Ishikawa (cell line): ENCODE data around the gene CD8A.

Experiments
- CEBPB ChIP-seq: IDR thresholded peaks from 2 replicates; pipeline ENCODE4 v1.6.1; 2012
- CREB1 ChIP-seq: IDR thresholded peaks from 2 replicates; pipeline ENCODE4 v1.6.1; 2012; ENCODE audit warnings: low read depth
- EGR1 ChIP-seq: IDR thresholded peaks from 2 replicates; pipeline ENCODE4 v1.6.1; 2012
- EP300 ChIP-seq: IDR thresholded peaks from 2 replicates; pipeline ENCODE4 v1.6.1; 2012; ENCODE audit warnings: borderline replicate concordance
- FOXM1 ChIP-seq: IDR thresholded peaks from 2 replicates; pipeline ENCODE4 v1.6.1; 2012; ENCODE audit warnings: low read depth, borderline replicate concordance
- MAX ChIP-seq: IDR thresholded peaks from 2 replicates; pipeline ENCODE4 v1.6.1; 2012
- NFIC ChIP-seq: IDR thresholded peaks from 2 replicates; pipeline ENCODE4 v1.6.1; 2012
- RAD21 ChIP-seq: IDR thresholded peaks from 2 replicates; pipeline ENCODE4 v1.6.1; 2012; ENCODE audit warnings: low read depth
- REST ChIP-seq: IDR thresholded peaks from 2 replicates; pipeline ENCODE4 v1.6.1; 2012; ENCODE audit warnings: low read depth, mild to moderate bottlenecking
- TAF1 ChIP-seq: IDR thresholded peaks from 2 replicates; pipeline ENCODE4 v1.6.1; 2012; ENCODE audit warnings: low read depth, mild to moderate bottlenecking
- TCF12 ChIP-seq: IDR thresholded peaks from 2 replicates; pipeline ENCODE4 v1.6.1; 2012; ENCODE audit warnings: low read depth
- TEAD4 ChIP-seq: IDR thresholded peaks from 2 replicates; pipeline ENCODE4 v1.6.1; 2012
- USF1 ChIP-seq: IDR thresholded peaks from 2 replicates; pipeline ENCODE4 v1.6.1; 2012
- YY1 ChIP-seq: IDR thresholded peaks from 2 replicates; pipeline ENCODE4 v1.6.1; 2012; ENCODE audit warnings: low read depth
- ZBTB7A ChIP-seq: IDR thresholded peaks from 2 replicates; pipeline ENCODE4 v1.6.1; 2012; ENCODE audit warnings: low read depth

CD8A gene

GRCh38 chr2:86821842-86822241 lies 31.1 kb upstream of the CD8A start:
- TF ChIP-seq EP300 (no peak), CEBPB (no peak), TEAD4 (no peak), FOXM1 (no peak), EGR1 (no peak), REST (no peak), CREB1 (no peak), MAX (no peak), YY1 (no peak), RAD21 (no peak), USF1 (no peak), NFIC (no peak)

DNA sequence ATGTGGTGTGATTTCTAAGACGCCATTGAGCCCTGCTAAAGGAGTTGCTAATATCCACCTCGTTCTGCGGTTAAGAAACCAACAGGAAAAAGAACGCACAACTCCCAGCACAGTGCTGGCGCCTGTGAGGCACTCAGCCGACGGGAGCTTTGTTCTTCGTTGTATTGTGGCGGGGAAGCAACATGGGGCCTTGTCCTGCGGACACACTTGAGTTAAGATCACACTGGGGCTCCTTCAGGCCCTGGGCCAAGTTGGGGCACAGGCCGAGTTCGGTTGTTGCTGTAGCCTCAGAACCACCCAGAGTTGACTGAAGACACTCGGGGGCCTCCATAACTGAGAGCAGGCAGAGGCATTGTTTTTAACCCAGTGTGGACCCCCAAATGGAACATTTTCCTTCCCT lies 30.6 kb upstream of the CD8A start:
- no peak for TF ChIP-seq USF1
- no peak for TF ChIP-seq TCF12
- no peak for TF ChIP-seq CEBPB
- TF ChIP-seq NFIC: no peak
- TF ChIP-seq YY1: no peak
- no peak for TF ChIP-seq FOXM1
- no peak for TF ChIP-seq REST
- TF ChIP-seq EGR1: no peak
- TF ChIP-seq MAX: no peak
- TF ChIP-seq TAF1: no peak
- no peak for TF ChIP-seq EP300
- TF ChIP-seq RAD21: no peak
- TF ChIP-seq TEAD4: no peak
- TF ChIP-seq ZBTB7A: no peak
- no peak for TF ChIP-seq CREB1

DNA sequence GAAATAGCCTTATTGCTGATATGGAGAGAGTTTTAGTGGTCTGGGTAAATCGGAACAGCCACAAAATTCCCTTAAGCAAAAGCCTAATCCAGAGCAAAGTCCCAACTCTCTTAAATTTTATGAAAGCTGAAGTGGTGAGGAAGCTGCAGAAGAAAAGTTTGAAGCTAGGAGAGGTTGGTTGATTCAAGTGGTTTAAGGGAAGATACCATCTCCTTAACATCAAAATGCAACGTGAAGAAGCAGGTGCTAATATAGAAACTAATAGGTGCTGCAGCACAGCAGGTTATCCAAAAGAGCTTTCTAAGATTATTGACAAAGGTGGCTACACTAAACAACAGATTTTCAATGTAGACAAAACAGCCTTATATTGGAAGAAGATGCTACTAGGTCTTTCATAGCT lies 28.2 kb upstream of the CD8A start:
- TF ChIP-seq FOXM1: no peak
- no peak for TF ChIP-seq EGR1
- no peak for TF ChIP-seq TAF1
- TF ChIP-seq ZBTB7A: no peak
- no peak for TF ChIP-seq CREB1
- no peak for TF ChIP-seq USF1
- TF ChIP-seq EP300: no peak
- TF ChIP-seq NFIC: no peak
- TF ChIP-seq TEAD4: no peak
- no peak for TF ChIP-seq YY1
- no peak for TF ChIP-seq MAX

DNA sequence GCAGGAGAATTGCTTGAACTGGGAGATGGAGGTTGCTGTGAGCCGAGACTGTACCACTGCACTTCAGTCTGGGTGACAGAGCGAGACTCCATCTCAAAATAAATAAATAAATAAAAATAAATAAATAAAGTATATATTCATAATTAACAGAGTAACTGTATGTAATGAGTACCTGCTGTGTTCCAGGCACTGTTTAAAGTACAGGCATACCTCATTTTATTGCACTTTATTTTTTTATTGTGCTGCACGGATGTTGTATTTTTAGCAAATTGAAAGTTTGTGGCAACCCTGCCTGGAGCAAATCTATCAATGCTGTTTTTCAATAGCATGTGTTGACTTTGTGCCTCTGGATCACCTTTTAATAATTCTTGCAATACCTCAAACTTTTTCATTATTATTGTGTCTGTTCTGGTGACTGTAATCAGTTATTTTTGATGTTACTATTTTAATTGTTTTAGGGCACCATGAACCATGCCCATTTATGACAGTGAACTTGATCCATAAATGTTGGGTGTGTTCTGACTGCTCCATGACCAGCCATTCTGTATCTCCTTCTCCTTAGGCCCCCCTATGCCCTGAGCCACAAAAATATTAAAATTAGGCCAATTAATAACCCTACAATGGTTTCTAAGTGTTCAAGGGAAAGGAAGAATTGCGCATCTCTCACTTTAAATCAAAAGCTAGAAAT lies 27.5 kb upstream of the CD8A start:
- TF ChIP-seq REST: no peak
- TF ChIP-seq YY1: no peak
- TF ChIP-seq EP300: no peak
- no peak for TF ChIP-seq EGR1
- no peak for TF ChIP-seq FOXM1
- no peak for TF ChIP-seq ZBTB7A
- no peak for TF ChIP-seq USF1
